ENCODE measurements around the gene CCL5.

Gene CCL5

GRCh38 chr17:35879773-35880654 lies at the start of gene CCL5:
TSS of gene CCL5 (minus strand) at chr17:35880360.
- peak; percentile 96 for DNase-seq

GRCh38 chr17:35927714-35928113 lies 47.6 kb upstream of the CCL5 start:
- DNase-seq: no peak

- peak; percentile 10 for DNase-seq
Observed at GRCh38 chr17:35923609-35924114, 43.5 kb upstream of the CCL5 start.

GRCh38 chr17:35920229-35920628 lies 40.1 kb upstream of the CCL5 start:
- no peak for DNase-seq

- DNase-seq: no peak
Observed at GRCh38 chr17:35918665-35919064, 38.5 kb upstream of the CCL5 start.

GRCh38 chr17:35917519-35918213 lies 37.5 kb upstream of the CCL5 start:
- no peak for DNase-seq

- no peak for DNase-seq
Observed at GRCh38 chr17:35915153-35915964, 35.2 kb upstream of the CCL5 start.

GRCh38 chr17:35914354-35914753 lies 34.2 kb upstream of the CCL5 start:
- DNase-seq: no peak

GRCh38 chr17:35913609-35914008 lies 33.4 kb upstream of the CCL5 start:
- no peak for DNase-seq

- DNase-seq: no peak
Observed at GRCh38 chr17:35912942-35913341, 32.8 kb upstream of the CCL5 start.

- no peak for DNase-seq
Observed at GRCh38 chr17:35912339-35912912, 32.3 kb upstream of the CCL5 start.

GRCh38 chr17:35909408-35909807 lies 29.2 kb upstream of the CCL5 start:
- DNase-seq: no peak

- no peak for DNase-seq
Observed at GRCh38 chr17:35907691-35908090, 27.5 kb upstream of the CCL5 start.

- DNase-seq: no peak
Observed at GRCh38 chr17:35906926-35907637, 26.9 kb upstream of the CCL5 start.

- no peak for DNase-seq
Observed at GRCh38 chr17:35906191-35906925, 26.2 kb upstream of the CCL5 start.

- no peak for DNase-seq
Observed at GRCh38 chr17:35903451-35903850, 23.3 kb upstream of the CCL5 start.

- DNase-seq: no peak
Observed at GRCh38 chr17:35901631-35902175, 21.5 kb upstream of the CCL5 start.

GRCh38 chr17:35900708-35901480 lies 20.7 kb upstream of the CCL5 start:
- no peak for DNase-seq

GRCh38 chr17:35900280-35900679 lies 20.1 kb upstream of the CCL5 start:
- DNase-seq: no peak
